HG03066 (cell line): ENCODE data around the gene MBD3.

Experiments
- ATAC-seq: cut with Tn5 transposase; IDR thresholded peaks from one replicate; pipeline ENCODE4 v1.9.1; 2021; ENCODE audit warnings: low read depth; ENCODE audit not compliant: unreplicated experiment

MBD3 gene

GRCh38 chr19:1619703-1620102 is 27.0 kb upstream of the MBD3 start:
- no peak for ATAC-seq

- no peak for ATAC-seq
Measured at GRCh38 chr19:1619094-1619439, 26.4 kb upstream of the MBD3 start.

GRCh38 chr19:1618157-1619093 is 25.8 kb upstream of the MBD3 start:
- ATAC-seq, result no peak

GRCh38 chr19:1616875-1617274 is 24.2 kb upstream of the MBD3 start:
- no peak for ATAC-seq

- ATAC-seq, result no peak
Measured at GRCh38 chr19:1616396-1616795, 23.7 kb upstream of the MBD3 start.

- no peak for ATAC-seq
Measured at GRCh38 chr19:1615156-1615765, 22.6 kb upstream of the MBD3 start.

- no peak for ATAC-seq
Measured at GRCh38 chr19:1613808-1614570, 21.3 kb upstream of the MBD3 start.

DNA sequence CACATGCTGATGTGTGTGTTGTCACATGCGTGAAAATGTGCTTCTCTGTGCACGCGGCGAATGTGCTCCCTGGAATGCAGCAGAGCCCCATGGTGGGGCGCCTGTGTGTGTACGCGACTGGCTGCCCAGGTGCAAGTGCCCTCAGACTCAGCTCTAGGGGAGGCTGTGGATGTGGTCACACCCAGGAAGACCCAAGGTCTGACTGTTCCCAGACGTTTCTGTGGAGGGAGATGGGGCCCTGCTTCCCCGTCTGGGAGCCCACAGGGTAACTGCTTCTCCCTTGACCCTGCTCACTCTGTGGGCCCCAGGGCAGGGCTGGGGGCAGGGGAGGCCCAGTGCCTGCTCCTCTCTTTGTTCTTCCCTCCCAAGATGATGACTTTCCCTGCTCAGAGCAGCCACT is 20.5 kb upstream of the MBD3 start:
- no peak for ATAC-seq

DNA sequence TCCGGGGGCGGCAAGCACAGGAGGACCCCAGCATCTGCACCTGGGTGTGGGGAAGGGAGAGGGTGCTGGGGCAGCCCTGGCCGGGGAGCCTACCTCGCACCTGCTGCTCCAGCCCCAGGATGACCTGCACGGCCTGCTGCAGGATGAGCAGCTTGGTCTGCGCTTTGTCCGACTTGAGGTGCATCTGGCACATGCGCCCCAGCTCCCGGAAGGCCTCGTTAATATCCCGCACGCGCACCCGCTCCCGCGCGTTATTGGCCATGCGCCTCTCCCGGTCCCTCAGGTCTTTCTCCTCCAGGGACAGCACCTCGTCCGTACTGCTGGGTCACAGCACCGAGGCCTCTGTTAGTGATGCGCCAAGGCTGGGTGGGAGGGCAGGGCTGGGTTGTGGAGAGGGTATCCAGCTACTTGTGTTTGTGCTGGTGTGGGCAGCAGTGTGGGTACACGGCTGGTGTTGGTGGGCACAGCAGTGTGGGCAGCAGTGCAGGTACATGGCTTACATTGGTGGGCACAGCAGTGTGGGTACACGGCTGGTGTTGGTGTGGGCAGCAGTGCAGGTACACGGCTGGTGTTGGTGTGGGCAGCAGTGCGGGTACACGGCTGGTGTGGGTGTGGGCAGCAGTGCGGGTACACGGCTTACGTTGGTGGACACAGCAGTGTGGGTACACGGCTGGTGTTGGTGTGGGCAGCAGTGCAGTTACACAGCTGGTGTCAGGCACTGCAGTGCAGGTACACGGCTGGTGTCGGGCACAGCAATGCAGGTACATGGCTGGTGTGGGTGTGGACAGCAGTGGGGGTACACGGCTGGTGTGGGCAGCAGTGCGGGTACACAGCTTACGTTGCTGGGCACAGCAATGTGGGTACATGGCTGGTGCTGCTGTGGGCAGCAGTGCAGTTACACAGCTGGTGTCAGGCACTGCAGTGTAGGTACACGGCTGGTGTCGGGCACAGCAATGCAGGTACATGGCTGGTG is 19.7 kb upstream of the MBD3 start:
- ATAC-seq, result no peak

DNA sequence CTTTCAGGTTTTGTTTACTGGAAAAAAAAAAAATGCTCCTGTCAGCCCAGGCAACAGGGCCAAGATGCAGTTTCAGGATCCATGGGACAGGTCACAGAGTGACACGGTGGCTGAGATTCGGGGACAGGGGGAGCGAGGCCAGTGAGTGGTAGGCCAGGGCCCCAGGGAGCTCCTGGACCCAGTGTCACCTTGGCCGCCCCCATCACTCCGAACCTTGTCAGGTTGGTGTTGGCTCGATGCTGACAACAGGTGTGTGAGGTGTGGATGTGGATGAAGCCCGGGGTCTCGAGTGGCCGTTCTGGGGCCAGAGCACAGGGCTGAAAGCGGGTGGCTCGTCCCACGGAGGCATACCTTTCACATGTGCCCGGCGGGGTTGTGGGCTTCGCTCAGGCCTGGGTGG is 18.7 kb upstream of the MBD3 start:
- no peak for ATAC-seq

DNA sequence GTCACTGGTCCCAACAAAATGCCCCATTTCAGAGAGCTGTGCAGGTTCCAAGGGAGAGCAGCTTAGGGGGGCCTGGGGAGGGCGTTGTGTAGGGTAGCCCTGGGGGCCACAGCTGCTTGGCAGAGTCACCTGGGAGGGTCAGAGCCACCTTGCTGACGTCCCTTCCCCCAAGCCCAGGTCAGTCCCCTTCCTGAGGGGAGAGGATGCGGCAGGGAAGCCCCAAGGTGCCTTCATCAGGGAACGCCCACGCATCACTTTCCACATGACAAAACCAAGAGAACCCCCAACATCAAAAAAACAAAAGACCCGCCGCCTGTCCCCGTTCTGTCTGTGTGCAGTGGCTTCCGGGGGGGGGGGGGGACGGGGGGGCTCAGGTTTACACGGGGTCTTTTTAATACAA is 17.9 kb upstream of the MBD3 start:
- ATAC-seq, result no peak

DNA sequence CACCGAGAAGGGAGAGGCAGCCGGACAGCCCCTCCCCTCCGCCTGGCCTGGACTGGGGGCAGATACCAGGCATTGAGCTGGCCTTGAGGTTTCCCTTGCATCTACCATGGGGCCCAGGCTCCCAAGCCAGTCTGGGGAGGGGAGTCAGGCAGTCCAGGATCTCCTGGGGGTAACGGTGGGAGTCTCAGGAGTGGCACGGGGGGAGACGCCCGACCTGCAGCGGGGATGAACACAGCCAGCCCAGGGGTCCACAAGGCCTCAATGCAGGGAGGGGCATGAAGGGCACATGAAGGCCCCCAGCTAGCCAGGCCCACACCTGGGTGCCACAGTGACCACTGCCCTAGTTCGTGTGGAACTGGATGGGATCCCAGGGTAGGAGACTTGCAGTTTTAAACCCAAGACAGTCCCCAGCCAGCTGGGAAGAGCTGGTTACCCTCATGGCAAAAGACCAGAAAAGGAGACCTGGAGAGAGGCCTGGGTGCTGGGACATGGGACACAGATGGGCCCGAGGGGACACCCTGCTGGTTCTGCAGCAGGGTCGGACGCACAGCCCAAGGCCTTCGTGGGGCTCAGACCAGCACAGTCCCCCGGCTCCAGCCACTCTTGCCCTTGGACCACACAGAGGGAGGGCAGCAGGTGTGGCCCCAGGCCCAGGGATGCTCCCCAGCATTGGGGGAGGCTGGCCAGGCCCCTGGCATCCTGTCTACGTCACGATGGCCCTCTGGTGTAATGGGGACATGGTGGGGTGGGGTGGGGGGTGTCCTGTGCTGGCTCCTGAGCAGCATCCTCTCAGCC is 17.2 kb upstream of the MBD3 start:
- ATAC-seq, result no peak

- ATAC-seq, result no peak
Measured at GRCh38 chr19:1609103-1609396, 16.4 kb upstream of the MBD3 start.

- ATAC-seq, result no peak
Measured at GRCh38 chr19:1608359-1609102, 15.9 kb upstream of the MBD3 start.

DNA sequence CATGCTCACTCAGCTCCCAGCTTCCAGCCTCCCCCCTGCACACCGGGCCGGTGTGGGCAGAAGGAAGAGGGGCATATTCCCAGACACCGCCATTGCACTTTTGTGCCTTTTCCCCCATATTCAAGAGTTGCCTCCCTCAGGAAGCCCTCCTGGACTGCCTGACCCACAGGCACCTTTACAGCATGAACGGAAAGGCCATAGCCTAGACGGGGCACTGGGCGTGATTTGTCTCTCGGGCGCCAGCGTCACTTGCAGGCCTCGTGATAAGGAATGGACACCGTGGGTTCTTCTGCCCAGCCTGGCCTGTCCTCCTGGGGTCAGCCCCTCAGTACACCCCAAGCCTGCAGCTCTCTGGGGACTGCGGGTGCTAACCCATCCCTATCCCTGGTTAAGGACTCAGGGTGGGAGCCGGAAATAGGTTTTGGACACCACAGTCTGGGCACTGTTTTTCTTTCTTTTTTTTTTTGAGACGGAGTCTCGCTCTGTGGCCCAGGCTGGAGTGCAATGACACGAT is 13.5 kb upstream of the MBD3 start:
- ATAC-seq, result no peak

DNA sequence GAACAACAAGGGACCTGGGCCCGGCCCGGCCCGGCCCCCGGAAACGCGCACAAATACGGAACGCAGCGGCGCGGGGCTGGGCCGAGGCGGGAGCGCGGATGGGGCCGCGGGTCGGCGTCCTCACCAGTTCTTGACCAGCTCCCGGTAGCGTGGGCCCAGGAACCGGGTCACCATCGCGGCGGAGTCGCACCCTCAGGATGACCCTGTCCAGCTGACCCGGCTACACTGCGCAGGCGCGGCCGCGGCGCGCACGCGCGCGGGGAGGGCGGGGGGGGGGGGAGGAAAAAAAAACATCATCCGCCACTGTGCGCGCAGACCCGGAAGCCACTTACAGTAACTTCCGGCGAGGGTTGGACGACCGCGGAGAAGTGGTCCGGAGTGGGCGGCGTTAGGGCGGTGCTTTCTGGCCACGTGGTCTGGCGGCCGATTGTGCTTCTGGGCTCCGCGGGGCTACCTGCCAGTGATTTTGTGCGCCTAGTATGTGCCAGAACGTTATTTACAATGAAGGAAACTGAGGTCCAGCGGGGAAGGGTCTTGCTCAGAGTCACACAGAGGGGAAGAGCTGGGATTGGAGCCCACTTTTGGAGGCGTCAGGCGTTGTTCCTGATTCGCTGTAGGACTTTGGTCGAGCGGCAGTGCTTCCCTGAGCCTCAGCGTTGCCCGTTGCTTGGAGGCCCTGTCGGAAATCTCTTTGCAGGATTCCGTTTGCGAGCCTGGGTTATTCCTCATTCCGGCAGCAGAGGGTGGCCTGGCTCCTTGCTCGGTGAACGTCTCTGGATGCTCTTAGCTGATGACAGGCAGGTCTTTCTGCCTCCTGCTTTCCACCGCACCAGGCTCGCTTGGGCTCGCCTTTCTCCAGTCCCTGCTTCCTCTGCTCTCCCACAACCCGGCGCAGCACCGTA is 12.8 kb upstream of the MBD3 start, which contains the start of gene UQCR11:
TSS of gene UQCR11 (minus strand) at position 227 of the 902 bp plus-strand sequence. CDS start at position 174, 53 bp downstream.
- peak; percentile 74 for ATAC-seq

DNA sequence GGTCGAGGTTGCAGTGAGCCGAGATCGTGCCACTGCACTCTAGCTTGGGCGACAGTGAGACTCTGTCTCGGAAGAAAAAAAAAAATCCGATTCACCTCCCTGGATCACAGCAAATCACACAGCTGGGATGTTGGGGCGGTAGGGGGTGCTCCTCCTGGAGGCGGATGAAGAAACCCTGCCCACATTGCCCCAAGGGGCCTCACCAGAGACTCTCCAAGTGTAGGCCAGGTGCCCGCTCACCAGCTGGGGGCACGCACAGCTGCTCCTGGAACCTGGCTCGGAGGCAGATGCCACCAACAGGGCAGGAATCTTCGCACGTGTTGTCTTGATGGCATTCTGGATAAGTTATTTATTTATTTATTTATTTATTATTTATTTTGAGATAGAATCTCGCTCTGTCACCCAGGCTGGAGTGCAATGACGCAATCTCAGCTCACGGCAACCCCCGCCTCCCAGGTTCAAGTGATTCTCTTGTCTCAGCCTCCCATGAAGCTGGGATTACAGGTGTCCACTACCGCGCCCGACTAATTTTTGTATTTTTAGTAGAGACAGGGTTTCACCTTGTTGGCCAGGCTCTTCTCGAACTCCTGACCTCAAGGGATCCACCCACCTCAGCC is 9.5 kb upstream of the MBD3 start:
- ATAC-seq, result no peak
